Fibroblast of villous mesenchyme (primary cell): ENCODE measurements around the gene TSHZ2. TPM values are rescaled to one million over a fixed set of nuclear protein-coding genes. Genes with fewer than 3 reads are reported as not detected.
"Not testable (repeated sequence)": the region's sequence is repeated elsewhere in the genome, so short reads cannot be mapped to it uniquely, and the experiment has no call there.

Experiments
- DNase-seq: peaks from one replicate; pipeline ENCODE4 v3.0.0-alpha.2; 2010; ENCODE audit warnings: low read depth
- H3K4me3 ChIP-seq: 2 replicates; pipeline ENCODE4 v1.5.1; 2011; ENCODE audit warnings: low read depth, mild to moderate bottlenecking, low read length
- CTCF ChIP-seq: IDR thresholded peaks from 2 replicates; pipeline ENCODE4 v1.5.1; 2012; ENCODE audit warnings: low read depth, mild to moderate bottlenecking, low read length; ENCODE audit not compliant: insufficient read depth
- total RNA-seq: library from RNA; depleted of rRNA; stranded (reverse); fragments of >200 nt; gene quantifications from 2 replicates; pipeline ENCODE4 v1.2.3, GENCODE V29; 2012

The TSHZ2 gene
- total RNA-seq, 1 donor: 2.6 TPM

- TF ChIP-seq CTCF: no peak
- DNase-seq: no peak
Observed at GRCh38 chr20:53085720-53086119, 113.6 kb downstream of the TSHZ2 start.

DNA sequence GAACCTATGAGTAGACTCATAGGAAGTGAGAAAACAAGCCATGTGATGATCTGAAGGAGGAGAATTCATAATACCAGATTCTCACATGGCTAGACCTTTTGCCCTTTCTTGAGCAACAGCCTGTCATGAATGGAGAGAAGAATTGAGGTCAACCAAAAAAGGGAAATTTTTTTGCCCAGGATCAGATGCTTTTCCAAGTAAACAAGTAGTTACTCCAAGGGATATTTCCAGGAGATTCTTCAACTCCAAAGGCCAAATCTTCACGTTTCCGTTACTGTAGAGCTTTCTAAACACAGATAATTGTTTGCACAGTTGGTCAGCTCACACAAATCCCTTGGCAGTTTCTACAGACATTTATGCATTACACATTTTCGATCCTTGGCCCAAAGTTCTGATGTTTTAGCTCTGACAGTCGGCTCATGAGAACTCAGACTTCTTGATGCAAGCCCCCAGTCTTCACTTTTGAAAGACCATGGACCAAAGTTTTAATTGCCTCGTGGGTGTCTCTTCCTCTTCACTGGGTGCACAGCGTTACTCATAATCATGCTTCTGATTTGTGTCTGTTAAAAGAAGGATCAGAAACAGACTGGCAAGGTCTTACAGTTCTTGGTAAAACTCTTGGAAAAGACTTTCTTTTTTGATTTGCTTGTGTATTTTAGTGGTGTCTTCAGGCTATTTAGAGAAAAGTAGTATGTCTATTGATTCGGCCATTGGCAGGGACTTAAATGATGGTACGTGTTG, 115.0 kb downstream of the TSHZ2 start:
- DNase-seq: peak; percentile 66
- no peak for TF ChIP-seq CTCF
- no peak overlapping the region for H3K4me3 ChIP-seq

More at GRCh38 chr20:53085720-53086119, 113.6 kb downstream of the TSHZ2 start:
- H3K4me3 ChIP-seq: no peak overlapping the region

DNA sequence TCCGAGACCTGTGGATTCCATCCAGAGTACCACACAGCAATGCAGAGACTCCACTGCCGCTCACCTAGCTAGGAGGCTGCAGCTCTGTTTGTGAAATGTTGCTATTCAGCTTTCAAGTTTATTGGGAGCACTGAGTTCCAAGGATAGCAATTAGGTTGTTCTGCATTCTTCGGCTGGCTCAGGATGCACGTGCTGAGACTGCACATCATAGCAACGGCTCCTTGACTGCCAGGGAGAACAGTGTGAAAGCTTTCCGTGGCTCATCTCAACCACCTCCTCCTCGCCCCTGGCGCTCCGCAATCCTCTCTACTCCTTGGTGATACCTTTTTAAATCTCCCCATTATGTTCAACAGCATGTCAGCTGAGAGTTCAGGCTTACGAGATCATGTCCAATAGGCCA, 116.6 kb downstream of the TSHZ2 start:
- no peak for DNase-seq
- H3K4me3 ChIP-seq: no peak overlapping the region
- TF ChIP-seq CTCF: no peak

- DNase-seq, H3K4me3 ChIP-seq: not testable (repeated sequence)
Observed at GRCh38 chr20:53089851-53090250, 117.7 kb downstream of the TSHZ2 start.

DNA sequence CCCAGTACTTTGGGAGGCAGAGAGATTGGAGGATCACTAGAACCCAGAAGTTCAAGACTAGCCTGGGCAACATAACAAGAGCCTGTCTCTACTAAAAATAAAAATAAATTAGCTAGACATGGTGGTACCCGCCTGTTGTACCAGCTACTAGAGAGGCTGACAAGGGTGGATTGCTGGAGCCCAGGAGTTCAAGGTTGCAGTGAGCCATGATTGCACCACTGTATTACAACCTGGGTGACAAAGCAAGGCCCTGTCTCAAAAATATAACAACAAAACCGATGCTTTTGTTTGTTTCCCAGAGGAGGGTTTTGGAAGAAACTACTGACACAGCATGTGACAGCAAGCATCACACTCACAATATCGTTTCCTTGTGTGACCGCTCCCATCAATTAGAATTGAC, 119.6 kb downstream of the TSHZ2 start:
- no peak overlapping the region for H3K4me3 ChIP-seq
- TF ChIP-seq CTCF: no peak
- no peak for DNase-seq

- TF ChIP-seq CTCF: no peak
- no peak overlapping the region for H3K4me3 ChIP-seq
- DNase-seq: no peak
Observed at GRCh38 chr20:53092772-53093300, 120.7 kb downstream of the TSHZ2 start.

DNA sequence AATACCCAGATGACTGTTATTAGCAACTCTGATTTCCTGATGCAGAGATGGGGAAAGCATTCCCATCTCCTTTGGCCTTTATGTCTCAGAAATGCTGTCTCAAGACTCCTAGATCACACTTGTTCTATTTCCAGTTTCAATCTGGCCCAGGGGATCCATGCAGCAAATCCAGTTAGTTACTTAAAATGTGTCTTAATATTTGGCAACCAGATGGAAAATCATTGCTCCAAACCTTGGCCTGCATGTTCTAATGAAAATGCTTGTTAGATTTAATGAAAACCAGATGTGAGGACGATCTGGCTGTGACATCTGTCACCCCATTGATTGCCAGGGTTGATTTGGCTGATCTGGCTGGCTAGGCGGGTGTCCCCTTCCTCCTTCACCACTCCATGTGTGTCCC, 125.2 kb downstream of the TSHZ2 start:
- no peak for TF ChIP-seq CTCF
- DNase-seq: no peak
- H3K4me3 ChIP-seq: no peak overlapping the region
